ENCODE results near the gene PTTG1IP2.

PTTG1IP2 gene

DNA sequence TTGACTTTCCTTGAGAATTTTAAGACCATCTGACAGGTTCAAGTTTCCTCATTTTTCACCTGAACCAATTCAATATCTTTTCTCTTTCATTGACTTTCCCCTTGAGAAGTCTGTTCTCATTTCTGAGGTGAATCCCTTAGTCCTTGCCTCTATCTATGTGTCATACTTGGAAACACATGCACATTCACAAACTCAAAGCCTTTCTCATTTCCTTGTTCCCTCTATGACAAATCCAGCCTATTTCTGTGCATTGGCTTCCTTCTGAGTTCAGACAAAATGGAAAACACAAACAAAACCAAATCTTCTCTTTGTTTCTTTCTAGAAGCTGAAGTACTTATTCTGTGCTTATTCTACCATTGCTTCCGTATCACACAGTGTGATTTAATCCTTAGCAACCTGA lies 13.8 kb downstream of the PTTG1IP2 start:
- DNase-seq = no peak

DNA sequence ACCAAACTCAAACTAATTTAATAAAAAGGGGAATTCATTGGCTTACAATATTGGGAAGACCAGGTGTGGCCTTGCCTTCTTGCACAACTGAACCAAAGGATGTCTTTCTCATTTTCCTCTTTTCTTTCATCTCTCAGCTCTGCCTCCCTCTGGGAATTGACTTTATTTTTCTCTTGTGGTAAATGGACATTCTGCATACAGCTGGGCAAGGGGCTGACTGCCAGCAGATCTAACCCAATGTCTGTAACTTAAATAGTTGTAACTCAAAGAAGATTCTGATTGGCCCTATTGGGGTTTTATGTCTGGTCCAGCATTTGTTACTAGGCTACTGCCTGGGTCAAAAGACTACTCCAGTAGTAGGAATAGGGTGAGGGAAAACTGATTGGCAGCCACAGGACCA lies 15.3 kb downstream of the PTTG1IP2 start:
- DNase-seq = no peak

DNA sequence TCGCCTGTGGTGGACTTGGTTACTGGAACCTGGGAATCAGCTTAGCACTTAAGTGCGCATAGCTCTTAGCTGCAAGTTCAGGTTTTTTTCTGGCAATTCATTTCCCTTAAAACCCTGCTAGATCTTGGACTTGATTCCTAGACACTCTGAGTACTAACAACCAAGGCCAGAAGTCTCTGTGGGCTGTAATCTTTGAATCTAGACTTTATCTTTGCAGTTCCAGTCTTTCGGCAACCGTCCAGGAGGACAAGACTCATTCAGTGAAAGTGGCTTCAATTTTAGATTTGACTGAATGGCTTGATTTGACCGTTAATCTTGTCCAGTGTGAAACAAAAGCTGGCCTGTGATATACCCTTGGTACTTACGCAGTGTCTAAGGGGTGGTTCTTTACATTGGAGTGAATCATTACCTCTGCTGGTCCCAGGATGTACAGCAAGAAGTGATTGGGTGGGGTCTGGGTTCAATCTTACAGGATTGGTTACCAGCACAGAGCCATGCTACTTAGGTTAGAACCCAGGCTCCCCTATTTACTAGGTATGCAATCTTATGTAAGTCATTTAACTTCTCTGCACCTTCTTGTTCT lies 16.4 kb downstream of the PTTG1IP2 start:
- no peak for DNase-seq

DNA sequence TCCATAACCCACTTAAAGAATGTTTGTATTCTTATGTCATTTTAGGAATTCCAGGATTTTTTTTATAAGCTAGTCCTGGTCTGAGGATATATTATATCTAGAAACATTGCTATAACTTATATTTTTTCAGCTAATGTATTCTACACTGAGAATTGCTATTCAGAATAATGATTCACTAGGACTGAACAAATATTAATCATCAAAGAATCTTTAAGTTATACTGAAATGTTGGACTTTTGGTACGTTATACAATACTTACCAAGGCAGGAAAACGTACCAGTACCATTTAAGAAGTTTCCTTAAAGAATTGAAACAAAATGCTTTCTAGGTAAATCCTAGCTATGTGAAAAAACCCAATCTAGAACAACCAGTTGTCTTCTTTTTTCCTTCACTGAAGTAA lies 18.4 kb downstream of the PTTG1IP2 start:
- no peak for DNase-seq

DNA sequence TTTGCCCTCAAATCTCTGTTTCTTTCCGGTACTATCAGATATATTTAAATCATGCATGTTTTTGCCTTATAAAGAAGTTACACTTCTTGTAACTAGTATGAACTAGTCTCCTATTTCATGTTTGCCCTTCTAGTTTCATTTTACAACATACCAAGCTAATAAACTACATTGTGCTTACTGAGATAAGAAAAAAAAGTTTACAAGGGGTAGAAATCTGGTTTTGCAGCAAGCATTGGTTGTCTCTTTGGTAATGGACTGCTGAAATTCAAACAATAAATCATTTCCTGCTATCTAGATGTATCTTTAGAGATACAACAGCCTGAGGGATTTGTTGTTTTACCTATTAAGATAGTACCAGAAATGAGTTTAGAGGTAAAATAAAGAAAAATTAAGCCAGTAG lies 18.8 kb downstream of the PTTG1IP2 start:
- no peak for DNase-seq

- no peak for DNase-seq
These were observed 22.8 kb downstream of the PTTG1IP2 start for GRCh38 chr7:90492250-90492649.

DNA sequence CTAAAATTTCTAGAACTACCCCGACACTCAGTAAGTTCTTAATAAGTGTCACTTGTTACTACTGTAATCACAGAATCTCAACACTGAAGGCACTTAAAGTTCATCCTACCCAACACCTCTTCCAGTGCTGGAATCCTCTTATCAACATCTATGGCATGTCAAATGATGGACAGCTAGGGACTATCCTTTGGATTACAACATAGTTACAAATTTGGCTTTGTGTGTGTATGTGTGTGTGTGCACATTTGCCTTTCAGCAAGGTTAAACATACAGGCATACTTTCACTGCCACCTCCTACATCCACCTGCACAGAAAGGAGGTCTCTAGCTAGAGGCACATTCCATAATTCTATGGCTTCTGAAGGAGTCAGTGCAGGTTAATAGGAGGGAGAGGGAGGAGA lies 25.8 kb downstream of the PTTG1IP2 start:
- DNase-seq = no peak

DNA sequence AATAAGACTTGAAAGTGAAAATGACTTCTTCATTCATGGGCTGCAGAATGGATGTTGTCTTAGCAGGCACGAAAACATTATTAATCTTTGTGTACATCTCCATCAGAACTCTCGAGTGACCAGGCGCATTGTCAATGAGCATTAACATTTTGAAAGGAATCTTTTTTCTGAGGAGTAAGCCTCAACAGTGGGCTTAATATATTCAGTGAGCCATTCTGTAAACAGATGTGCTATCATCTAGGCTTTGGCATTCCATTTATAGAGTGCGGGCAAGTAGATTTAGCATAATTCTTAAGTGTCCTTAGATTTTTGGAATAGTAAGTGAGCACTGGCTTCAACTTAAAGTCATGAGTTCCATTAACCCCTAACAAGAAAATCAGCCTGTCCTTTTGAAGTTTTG lies 33.1 kb downstream of the PTTG1IP2 start:
- no peak for DNase-seq

DNA sequence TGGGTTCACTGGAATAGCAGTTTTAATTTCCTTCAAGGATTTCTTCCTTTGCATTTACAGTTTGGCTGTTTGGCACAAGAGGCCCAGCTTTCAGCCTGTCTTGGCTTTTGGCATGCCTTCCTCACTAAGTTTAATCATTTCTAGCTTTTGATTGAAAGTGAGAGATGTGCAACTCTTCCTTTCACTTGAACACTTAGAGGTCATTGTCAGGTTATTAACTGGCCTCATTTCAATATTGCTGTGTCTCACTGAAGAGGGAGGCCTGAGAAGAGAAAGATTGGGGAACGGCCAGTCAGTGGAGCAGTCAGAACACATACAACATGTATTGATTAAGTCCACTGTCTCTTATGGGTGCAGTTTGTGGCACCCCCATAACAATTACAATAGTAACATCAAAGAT lies 33.9 kb downstream of the PTTG1IP2 start:
- no peak for DNase-seq

- no peak for DNase-seq
These were observed 38.3 kb downstream of the PTTG1IP2 start for GRCh38 chr7:90507692-90508091.

DNA sequence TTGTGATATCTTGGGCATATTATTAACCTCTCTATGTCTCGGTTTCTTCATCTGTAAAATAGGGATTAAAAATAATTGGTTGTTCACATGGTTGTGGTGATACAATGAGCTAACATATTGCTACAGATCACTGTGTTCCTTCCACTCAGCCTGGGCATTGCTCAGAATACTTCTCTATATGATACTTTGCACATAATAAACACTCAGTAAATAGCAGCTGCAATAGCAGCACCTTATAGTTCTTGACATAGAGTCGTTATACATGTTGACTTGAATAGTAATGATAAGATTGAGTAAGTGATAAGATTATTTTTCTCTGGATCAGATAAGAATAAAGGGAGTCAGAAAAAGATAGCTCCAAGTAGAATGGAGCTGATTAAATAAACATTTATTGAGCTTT lies 42.3 kb downstream of the PTTG1IP2 start:
- DNase-seq = no peak

DNA sequence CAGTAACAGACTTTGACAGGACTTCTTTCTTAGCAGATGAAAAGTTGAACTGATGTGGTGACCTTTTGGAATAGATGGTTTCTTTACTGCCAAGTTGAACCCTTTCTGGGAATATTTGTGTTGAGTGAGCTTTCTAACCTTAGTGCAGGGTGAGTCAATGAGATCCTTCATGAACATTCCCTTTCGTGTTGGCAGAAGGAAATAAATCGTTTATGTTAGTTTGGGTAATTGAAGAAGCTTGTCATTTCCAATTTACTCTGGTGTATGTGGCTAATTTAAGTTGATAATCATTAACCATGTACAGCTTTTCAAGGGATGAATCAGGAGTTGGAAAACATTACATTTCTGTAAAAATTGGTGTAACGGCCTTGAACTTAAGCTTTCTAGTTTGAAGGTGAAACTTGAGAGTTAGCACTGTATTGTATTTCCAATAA lies 43.4 kb downstream of the PTTG1IP2 start:
- DNase-seq = no peak

GRCh38 chr7:90516257-90516656 lies 46.8 kb downstream of the PTTG1IP2 start:
- no peak for DNase-seq

DNA sequence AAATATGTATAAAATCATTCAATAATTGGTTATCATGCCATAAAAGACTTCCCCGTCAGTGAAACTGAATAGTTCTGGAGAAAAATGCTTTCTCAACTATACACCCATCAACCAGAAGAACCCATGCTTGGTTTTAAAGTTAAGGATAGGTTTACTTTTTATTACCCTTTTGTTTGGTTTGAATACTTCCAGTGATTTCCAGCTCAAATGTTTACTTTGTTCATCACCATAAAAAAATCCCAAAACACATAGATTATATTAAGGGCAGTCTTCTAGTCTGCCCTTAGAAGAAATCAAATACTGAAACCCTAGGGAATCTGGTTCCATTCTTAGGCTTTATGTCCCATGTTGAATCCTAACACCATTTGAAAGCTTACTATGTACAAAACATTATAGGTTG lies 49.2 kb downstream of the PTTG1IP2 start:
- no peak for DNase-seq

DNA sequence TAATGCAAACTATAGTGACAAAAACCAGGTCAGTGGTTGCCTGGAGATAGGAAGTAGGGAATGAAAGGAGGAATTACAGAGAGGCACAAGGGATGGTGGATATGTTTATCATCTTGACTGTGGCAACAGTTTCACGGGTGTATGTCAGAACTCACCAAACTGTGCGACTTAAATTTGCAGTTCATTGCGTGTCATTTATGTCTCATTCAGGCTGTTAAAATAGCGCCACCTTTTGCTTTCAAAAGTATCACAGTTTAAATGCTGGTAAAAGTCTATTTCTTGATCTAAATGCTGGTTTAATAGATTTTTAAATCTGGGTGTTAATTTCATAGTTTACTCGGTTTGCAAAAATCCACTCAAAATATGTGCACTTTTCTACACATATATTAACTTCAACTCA lies 51.0 kb downstream of the PTTG1IP2 start:
- DNase-seq = no peak

- no peak for DNase-seq
These were observed 60.8 kb downstream of the PTTG1IP2 start for GRCh38 chr7:90530263-90530662.

DNA sequence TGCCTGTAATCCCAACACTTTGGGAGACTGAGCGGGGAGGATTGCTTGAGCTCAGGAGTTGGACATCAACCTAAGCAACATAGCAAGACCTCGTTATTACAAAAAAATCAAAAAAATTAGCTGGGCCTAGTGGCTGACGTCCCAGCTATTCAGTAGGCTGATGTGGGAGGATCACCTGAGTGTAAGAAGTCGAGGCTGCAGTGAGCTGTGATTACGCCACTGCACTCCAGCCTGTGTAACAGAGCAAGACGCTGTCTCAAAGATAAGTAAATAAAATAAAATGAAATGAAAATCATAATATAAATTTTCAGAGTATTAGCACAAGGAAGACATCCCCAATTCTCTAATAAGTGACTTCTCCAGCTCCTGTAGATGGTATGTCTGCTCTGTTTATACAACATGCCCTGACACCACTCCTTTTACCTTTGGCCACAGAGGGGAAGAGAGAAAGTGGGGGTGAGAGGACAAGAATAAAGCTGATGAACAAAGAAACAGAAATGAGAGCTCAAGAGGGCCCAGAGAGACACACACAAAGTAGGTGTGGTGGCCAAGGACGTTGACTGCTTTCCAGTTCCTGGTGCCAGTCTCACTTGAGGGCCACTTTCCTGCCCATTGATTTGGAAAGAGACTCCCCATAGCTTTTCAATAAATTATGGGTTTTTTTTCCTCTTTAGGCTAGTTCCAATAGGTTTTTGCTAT lies 62.9 kb downstream of the PTTG1IP2 start:
- peak; percentile 84 for DNase-seq

GRCh38 chr7:90536449-90536848 lies 67.0 kb downstream of the PTTG1IP2 start:
- DNase-seq = no peak

DNA sequence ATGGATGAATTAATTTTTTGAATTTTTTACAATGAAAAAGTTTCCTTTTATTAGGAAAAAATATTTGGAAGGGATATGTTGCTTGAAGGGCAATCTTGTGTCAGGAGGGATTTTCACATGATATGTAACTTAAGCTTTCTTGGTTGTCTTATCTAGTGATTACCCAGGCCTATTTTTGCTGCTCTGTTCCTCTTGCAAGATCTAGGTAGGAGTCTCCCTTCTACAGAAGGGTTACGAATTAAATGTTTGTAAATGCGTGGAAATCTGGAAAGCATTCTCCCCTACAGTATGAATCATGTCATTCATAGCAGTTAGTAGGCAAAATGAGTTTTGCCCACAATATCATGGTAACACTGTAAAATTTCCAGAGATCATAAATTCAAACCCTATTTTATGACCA lies 69.0 kb downstream of the PTTG1IP2 start:
- no peak for DNase-seq

DNA sequence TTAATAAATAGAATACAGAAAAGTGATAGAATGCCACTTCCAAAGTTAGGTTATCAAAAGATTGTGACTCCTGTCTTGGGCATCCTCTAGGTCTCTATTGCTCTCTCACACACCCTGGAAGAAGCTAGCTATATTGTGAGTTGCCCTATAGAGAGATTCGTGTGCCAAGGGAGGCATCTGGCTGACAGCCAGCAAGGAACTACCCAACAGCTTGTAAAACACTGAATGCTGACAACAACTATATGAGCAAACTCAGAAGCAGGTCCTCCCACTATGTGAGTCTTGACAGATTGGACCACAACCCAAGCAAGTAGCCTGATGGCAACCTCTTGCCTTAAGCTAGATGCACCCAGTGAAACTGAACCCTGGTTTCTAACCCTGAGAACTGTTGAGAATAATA lies 71.0 kb downstream of the PTTG1IP2 start:
- peak; percentile 12 for DNase-seq

DNA sequence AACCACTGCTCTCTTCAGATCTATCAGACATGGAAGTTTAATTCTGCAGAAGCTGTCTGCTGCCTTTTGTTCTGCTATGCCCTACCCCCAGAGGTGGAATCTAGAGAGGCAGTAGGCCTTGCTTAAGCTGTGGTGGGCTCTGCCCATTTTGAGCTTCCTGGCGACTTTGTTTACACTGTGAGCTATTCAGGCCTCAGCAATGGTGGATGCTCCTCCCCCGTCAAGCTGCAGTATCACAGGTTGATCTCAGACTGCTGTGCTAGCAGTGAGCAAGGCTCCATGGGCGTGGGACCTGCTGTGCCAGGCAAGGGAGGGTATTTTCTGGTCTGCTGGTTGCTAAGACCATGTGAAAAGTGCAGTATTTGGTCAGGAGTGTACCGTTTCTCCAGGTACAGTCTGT lies 81.6 kb downstream of the PTTG1IP2 start:
- no peak for DNase-seq

DNA sequence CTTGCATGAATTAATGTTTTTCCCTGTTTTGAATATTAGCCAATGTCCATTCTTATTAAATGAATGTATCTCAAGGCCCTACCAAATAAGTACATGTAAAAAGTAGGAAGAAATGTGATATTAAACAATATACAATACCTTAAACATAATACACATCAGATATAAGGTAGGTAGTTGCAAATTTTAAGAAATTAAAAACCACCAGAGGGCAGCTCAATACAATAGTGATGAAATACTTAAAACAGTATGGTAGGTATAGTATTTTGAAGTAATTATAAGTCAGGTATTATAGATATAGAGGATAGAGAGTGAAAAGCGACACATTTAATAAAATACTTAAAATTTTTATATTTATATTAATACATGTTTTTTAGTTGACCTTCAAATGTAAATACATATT lies 83.1 kb downstream of the PTTG1IP2 start:
- no peak for DNase-seq

DNA sequence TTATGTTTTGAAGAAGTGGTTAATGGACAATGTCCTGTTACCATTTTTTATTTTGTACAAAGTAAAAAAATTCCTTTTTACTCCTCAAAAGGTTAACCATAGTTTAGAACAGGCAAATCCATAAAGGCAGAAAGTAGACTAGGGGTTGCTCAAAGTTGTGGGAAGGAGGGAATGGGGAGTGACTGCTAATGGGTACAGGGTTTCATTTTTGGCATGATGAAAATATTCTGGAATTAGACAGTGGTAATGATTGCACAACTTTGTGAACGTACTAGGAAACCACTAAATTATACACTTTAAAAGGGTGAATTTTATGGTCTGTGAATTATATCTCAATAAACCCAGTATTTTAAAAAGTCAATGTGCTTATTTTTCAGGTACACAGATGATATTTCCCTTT lies 91.3 kb downstream of the PTTG1IP2 start:
- no peak for DNase-seq

Measured in DMS79 treated with DMSO at 0.1 percent for 48 hours (cell line).